SIG-M5 treated with dmso at 0.1 percent for 504 hours (cell line): ENCODE measurements around the gene GPR108.
A peak's percentile ranks its signal among the peaks of the same experiment; 100 is the strongest.

Experiments
- DNase-seq: peaks from one replicate; lab custom pipeline; 2025; ENCODE audit not compliant: unreplicated experiment; lab: John Stamatoyannopoulos, UW

GPR108 gene

DNA sequence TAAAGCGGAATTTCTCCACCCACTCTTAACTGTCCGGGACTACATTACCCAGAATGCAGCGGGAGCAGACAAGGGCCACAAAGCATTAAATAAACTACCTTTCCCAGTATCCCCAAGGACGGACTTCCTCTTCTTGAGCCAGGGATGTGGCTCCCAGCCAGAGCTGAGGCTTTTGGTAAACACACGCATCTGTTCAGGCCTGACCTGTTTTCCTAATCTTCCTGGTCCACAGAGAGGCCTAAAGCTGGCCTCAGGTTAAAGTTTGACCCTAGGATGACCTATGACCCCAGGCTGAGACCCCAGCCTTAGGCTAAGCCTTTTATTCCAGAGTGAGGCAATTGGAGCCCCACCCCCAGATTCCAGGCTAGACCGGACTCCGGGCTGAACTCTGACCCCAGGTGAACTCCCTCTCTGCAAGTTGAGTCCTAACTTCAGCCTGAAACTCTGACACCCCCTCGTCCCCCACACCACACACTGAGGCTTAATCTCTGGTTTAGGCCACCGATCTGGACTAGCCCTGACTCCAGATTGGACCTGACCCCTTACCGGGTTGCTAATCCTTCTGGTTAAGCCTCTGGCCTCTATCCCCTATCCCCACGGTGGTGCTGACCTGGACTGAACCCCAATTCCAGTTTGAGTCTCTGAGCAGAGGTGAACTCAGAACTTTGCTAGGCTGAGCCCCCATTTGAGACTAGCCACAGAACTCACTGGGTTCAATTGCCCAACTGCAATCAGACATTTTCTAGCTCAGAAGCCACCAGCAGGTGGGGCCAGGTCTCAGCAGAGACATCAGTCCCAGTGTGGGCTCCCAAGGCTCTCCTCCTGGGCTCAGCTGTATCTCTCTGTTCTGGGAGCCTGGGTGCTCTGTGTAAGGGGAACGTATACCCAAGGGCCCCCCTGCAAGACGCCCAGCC, 750 bp upstream of the GPR108 start:
- peak; percentile 85 for DNase-seq

DNA sequence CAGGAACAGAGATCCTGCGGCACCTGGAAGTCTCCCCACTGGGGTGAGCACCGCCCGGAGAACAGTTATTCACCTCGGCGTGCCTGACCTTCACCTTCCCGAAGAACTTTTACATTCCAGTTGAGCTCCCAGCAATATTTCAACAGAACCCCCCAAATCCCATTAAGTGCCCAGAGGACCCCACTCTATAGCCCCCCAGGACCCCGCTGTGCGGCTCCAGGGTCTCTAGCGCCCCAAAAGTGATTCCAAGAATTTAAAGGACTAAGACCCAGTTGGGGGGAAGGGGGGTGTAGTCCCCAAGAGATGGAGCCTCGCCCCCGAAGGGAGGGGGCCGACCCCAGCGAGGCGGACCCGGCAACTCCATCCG, 480 bp downstream of the GPR108 start:
- DNase-seq: no peak

DNA sequence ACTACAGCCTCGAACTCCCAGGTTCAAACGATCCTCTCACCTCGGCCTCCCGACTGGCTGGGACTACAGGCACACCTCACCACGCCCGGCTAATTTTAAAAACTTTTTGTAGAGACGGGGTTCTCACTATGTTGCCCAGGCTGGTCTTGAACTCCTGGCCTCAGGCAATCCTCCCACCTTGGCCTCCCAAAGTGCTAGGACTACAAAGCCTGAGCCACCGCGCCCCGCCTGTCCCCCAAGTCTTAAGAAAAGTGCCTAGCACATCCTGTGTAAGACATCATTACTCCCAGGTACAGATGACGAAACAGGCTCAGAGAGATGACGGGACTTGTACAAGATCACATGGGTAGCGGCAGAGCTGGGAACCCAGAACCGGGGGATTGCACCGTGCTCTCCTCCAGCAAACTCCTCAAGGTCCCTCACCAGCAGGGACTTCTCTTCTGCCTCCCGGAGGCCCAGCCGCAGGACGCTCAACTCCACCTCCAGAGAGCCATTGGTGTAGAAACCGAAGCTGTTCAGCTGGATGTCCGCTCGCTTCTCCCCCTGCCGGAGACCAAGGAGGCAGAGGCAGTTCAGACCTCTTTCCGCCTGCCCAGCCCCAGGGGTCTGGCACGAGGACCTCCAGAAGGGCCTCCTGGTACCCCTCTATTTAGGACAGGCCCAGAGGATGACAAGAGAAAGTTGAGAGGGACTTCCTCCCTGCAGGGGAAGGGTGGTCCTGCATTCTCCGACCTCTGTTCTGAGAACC, 1.0 kb downstream of the GPR108 start:
- DNase-seq: peak; percentile 76

DNA sequence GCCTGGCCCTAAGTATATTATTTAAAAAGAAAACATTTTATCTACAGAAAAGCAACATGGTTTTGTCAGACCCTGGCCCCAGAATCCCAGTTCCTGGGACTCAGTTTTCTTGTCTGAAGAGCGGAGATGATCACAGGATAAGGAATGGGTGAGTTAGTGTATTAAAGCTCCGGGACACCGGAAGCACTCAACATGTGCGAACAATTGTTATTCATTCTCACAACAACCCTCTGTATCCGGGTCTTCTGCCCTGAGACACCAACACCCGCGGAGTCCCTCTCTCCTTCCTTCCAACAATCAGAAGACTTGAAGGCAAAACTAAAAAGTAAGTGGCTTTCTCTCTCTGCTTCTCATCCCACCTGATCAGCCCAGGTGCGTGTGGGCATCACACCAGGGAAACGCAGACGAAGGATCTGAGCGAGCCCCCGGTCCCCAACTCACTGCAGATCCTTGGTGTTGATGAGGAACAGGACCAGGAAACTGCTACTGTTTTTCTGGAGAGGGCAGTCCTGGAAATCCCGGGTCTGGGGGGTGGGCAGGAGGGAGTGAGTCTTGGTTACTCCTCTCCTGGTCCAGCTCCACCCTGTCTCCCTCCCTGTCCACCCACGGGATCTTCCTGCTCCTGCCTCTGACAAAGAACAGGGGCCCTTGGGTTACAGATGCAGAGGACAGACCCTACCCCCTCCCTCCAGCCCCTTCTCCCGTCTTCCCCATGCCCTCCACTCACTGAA, 2.0 kb downstream of the GPR108 start:
- no peak for DNase-seq

DNA sequence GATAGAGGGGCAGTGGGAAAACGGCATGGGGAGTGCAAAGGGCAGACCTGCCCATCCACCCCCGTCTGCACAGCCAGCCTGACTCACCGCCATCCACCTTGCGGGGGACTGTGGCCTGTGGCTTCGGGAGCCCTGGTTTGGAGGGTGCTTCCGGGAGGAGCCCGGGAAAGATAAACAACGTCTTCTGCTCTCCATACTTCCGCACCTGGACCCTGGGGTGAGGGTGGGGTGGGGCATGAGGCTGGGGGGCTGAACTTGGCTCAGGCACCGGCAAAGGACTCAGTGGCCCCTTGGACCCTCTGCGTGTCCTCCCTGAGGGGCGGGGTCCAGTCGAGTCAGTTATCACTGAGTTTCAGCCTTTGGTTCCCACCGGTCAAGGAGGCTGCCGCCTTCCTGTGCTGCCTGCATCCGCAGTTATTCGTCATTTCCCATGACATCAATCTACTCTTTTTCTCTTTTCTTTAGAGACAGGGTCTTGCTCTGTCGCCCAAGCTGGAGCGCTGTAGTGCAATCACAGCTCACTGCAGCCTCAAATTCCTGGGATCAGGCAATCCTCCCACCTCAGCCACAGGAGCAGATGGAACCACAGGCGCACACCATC, 3.2 kb downstream of the GPR108 start:
- no peak for DNase-seq

DNA sequence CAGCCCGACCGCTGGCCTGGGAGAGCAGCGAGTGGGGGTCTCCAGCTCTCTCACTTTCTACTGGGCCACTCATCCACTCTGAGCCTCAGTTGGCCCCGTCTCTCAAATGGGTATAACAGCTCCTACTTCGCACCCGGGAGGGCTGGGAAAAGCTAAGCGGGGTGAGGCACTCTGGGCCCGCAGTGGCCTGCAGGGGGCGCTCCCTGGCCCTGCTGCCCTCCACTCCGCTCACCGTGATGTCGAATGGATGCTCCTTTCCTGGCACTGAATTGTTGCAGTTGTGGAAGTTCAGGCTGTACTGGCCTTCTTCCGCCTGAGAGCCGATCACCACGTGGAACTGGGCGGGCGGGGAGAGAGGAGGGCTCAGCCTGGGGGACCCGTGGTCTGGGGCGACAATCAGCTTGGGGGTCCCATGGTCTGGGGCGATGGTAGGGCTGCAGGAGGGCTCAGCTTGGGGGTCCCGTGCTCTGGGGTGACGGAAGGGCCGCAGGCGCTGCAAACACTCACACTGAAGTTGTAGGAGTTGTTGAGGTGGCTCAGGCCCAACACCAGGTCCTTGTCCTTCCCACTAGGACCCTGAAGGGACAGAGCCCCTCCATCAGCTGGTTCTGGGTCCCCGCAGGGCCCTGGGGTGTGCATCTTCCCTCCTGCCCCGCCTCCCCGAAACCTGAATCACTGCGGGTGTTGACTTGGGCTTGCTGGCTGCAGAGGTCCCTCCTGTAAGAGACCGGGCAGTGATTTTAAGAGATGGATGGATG, 3.9 kb downstream of the GPR108 start:
- no peak for DNase-seq

DNA sequence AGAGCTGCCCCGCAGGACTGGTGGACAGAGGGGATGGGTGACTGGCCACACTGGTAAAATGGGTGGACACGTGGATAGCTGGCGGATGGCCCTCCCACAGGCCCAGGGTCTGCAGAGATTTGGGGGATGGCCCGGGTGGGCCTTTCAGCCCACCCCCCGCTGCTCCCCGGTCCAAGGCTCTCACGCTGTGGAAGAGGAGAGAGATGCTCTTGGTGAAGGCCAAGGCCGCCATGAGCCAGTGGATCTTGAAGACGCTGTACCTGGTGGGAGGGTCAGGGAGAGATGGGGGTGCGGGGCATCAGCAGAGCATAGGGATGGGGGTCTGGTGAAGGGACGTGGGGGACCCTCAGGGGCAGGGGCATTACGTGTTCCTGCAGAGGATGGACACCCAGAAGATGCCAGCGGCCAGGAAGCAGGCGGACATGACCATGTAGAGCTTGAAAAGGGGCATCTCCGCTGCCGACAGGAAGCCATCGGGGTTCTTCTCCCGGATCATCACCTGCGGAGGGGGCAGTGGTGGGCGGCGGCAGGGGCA, 4.5 kb downstream of the GPR108 start:
- no peak for DNase-seq

DNA sequence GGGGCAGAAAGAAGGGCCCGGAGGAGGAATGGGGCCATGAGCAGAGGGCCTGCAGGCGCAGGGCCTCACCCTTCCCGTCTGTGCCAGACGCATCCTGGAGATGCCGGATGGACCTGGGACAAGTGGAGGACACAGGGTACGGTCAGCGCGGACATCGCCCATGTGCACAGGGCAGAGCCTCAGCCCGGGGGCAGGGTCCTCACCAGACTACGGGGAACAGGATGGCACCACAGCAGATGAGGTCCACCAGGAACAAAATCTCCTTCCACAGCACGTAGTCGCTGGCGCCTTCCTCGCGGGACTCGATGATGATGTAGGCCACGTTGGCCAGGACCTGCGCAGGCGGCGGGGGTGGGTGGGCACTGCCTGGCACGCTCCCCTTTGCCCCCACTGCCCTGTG, 5.6 kb downstream of the GPR108 start:
- no peak for DNase-seq

DNA sequence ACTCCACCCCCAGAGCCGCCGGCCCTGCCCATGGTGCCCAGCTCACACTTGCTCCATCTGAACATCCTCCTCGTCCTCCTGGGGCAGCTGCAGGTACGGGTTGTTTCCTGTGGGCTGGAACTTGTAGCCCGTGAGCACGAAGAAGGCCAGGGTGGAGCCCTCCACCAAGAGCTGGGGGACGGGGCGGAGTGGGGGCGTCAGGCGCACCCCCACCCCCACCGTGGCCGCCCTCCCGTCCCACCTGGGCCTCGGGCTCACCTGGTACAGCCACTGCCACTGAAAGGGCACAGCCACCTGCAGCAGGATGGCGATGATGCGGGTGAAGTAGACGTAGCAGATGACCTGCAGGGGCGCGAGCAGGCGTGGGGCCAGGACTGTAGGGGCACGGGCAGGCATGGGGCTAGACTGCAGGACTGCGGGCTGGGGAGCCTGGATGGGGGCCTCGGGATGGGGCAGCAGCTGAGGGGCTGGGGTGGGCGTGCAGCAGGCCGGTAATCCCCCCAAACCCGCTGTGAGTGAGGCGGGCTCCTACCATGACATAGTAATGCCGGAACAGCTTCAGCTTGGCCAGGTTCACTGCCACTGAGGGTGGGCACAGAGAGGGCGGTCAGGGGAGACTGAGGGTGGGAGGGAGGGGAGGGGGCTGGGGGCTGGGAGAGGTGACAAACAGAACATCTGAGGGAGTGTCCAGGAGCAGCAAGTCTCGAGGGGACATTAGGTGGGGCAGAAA, 6.3 kb downstream of the GPR108 start:
- DNase-seq: no peak

DNA sequence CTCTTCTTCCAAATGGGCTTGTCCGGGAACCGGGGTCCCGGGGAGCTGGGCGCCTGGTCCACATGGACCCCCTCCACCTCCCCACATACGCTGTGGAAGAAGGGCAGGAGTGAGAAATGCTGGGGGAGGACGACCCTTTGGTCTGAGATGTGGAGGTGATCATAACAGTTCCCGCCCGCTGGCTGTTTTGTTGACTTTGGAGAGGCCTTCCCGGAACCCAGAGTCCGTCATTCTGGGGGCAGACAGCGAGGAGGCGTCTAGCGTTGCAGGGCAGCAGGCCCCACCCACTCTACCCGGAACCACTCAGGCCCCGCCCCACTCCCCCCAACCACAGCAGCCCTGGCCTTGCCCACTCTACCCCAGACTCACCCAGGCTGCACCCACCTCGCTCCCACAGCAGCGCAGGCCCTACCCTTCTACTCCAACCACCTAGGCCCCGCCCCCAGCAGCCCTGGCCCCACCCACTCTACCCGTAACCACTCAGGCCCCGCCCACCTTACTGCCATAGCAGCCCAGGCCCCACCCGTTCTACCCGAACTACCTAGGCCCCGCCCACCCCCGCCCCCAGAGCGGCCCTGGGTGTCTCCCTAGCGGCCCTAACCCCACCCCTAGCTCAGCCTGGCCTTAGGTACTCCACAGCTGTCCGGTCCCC, 7.1 kb downstream of the GPR108 start:
- peak; percentile 30 for DNase-seq

DNA sequence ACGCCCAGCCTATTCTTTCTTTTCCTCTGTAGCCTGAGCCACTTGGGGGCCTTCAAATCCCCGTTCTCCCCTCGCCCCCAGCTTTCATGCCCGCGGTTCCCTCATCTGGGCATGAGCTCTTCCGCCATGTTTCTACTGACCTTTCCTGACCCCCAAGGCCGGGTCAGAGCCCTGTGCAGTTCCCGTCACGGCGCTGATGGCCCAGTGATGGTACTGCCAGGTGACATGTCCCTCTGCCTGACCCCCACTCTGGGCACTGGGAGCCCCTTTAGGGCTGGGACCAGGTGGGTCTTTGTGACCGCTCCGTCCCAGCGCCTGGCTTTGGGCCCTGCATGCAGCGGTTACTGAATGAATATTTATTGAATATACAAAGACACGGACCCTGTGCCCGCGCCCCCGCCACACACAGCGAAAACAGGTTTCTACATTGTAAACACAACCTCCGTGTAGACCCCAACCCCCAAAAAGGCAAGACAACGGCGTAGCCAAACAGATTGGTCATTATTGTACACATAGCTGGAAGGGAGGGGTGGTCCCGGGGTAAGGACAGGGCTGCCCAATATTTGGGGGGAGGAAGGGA, 7.7 kb downstream of the GPR108 start:
- no peak for DNase-seq

DNA sequence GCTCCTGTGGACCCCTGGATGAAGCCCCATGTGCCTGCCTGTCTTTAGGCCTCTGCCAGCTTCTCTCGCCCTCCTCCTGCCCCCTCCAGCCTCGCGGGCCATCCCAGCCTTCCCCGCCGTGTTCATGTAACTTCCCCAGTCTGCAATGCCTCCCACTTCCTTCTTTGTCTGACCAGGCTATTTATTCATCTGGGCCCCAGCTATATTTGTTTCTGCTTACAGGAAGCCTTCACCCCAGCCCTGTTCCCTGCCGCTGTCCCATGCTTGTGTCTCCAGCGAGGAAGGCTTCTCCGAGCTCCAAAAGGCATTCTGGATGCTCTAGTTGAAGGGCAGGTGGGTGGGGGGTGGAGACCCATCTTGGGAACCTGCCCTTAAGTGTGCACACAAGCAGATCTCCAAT, 9.0 kb downstream of the GPR108 start:
- peak; percentile 78 for DNase-seq

DNA sequence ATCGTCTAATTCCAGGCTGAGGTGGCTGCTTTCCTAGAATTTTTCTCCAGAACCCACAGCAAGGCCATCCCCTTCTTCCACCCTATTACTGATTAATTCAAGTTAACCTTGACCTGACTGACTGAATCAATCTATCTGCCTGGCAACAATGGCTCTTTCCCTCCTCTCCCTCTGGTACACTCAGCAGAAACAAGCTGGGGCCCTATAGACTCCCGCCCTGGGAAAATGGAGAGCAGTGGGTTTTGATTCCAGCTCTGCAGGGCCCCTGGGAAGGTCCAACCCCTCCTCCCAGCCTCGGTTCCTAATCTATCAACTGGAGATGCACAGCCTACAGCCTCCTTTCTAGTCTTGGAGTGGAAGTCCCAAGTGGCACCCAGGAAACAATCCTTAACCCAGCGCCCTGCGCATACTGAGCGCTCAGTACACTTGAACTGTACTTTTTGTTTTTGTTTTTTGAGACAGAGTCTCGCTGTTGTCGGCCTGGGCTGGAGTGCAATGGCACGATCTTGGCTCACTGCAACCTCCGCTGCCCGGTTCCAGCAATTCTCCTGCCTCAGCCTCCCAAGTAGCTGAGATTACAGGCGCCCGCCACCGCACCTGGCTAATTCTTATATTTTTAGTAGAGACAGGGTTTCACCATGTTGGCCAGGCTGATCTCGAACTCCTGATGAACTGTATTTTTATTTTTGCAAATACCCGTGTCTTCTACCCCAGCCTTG, 11.7 kb downstream of the GPR108 start:
- no peak for DNase-seq

DNA sequence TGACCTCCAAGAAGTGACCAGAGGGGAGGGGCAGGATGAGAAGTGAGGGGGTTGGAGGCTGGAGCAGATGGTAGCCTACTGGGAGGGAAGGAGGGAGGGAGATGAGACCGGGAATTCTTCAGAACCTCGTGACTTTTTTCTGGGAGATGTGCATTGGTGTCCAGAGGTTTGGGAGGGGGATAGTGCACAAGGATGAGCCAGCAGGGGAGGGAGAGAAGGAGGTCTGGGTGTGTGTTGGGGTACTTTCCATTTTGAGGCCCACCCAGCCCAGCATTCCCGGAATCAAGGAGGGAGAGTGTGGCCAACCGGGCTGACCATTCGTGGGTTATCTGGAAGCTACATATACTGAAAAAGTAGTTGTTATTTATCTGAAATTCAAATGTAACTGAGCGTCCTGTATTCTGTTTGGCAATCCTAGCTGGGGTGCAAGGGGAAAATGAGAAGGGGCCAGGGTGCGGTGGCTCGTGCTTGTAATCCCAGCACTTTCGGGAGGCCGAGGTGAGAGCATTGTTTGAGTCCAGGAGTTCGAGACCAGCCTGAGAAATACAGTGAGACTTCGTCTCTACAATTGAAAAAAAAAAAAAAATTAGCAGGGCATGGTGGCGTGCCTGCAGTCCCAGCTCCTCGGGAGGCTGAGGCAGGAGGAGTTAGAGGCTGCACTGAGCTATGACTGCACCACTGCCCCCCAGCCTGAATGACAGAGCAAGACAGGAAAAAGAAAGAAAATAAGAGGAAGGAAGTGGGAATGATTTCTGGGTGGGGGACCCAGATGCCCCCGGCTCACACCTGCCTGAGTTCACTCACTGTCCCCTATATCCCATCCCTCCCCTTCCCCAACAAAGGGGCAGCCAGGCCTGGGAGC, 12.5 kb downstream of the GPR108 start:
- no peak for DNase-seq

DNA sequence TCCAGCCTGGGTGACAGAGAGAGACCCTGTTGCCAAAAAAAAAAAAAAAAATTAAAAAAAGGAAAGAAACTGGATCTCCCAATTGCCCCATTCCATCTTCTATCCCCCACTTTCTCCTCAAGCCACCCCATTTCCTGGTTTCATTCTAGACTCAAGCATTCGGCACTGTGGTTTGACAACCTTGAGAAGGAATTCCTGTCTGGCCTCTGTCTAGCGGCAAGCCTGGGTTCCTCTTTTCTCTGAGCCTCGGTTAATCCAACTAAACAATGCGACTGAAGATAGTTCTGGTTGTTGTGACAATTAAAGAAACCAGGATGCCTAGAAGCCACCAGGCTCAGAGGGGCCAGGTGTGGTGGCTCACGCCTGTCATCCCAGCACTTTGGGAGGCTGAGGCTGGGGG, 13.6 kb downstream of the GPR108 start:
- peak; percentile 69 for DNase-seq

DNA sequence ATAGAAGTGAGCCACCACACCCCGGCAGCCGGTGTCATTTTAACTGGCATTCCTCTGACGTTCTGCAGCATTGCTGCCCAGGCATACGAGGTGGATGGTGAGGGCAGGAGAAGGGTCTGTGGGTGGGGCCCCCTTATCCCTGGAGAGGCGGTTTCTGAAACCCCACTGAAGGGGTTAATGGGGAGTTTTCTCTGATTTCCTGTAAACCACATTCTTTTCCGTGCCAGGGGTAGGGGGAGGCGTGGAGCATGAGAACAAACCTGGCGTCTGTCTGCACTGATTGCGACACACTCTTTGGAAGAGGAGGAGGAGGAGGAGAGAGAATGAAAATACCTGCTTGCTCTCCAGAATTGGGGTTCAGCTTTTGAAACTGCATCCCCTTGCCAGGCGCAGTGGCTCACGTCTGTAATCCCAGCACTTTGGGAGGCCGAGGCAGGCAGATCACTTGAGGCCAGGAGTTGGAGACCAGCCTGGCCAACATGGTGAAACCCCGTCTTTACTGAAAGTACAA, 14.2 kb downstream of the GPR108 start:
- no peak for DNase-seq

DNA sequence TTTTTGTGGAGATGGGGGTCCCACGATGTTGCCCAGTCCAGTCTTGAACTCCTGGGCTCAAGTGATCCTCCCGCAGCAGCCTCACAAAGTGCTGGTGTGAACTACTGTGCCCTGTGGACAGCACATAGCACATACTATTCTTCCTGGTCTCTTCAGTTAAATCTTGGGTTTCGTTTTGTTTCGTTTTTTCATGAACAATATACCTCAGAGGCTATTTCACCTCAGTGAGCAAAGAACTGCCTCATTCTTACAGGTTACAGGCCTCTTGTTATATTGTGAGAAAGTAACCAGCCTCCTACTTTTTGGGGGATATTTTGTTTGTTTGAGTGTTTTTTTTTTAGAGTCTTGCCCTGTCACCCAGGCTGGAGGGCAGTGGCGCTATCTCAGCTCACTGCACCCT, 15.6 kb downstream of the GPR108 start:
- DNase-seq: no peak
